Measurements from ENCODE around the gene MLYCD.

MLYCD gene

DNA sequence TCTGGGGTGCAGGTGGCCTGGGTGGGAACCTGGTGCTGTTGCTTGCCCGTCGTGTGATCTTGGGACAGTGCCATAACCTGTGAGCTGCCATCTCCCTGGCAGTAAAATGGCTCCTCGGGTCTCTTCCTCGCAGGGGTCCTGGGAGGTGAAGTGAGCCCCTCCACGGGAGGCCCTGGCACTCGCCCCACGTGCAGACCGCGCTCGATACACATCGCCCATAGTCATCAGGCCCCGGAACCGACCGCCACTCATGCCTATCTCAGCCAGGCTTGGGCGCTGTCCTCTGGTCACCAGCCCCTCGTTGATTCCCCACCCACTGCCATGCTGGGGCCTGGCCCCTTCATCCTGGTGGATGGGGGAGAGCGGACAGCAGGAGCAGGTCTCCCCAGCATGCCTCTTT, 32.6 kb downstream of the MLYCD start:
- no peak overlapping the region for H3K27ac ChIP-seq (ENCODE audit: low read depth, low read length)
- H3K4me1 ChIP-seq (ENCODE audit: control insufficient read depth in 5 of 5, insufficient read depth in 5 of 5, low read length in 5 of 5), result peaks cover 0 to 6% (median 6%) of the 10 kb centered on the region in 5 donors
- H3K4me3 ChIP-seq (ENCODE audit: low read depth in 1 of 5, low read length in 5 of 5), result no peak overlapping the region
- no peaks in the 10 kb centered on the region for H3K9me3 ChIP-seq (ENCODE audit: control insufficient read depth in 5 of 5, low read length in 5 of 5)
- H3K27me3 ChIP-seq (ENCODE audit: control insufficient read depth in 5 of 5, insufficient read depth in 4 of 5, low read length in 5 of 5), result peaks cover 0 to 14% (median 3%) of the 10 kb centered on the region in 5 donors
- no peak overlapping the region for H3K9ac ChIP-seq (ENCODE audit: low read length in 5 of 5)
- peaks cover 0 to 6% (median 0%) of the 10 kb centered on the region in 5 donors for H3K36me3 ChIP-seq (ENCODE audit: control insufficient read depth in 5 of 5, insufficient read depth in 5 of 5, low read length in 5 of 5)

GRCh38 chr16:83932304-83932703, 33.4 kb downstream of the MLYCD start:
- Histone ChIP-seq H3K9ac (ENCODE audit: low read length in 5 of 5) (no peak overlapping the region), H3K4me3 (ENCODE audit: low read depth in 1 of 5, low read length in 5 of 5) (no peak overlapping the region), H3K9me3 (ENCODE audit: control insufficient read depth in 5 of 5, low read length in 5 of 5) (no peaks in the 10 kb centered on the region)

GRCh38 chr16:83932955-83933673, 34.2 kb downstream of the MLYCD start:
- Histone ChIP-seq H3K27me3 (ENCODE audit: control insufficient read depth in 5 of 5, insufficient read depth in 4 of 5, low read length in 5 of 5) (peaks cover 0 to 14% (median 3%) of the 10 kb centered on the region in 5 donors), H3K4me1 (ENCODE audit: control insufficient read depth in 5 of 5, insufficient read depth in 5 of 5, low read length in 5 of 5) (no peaks in the 10 kb centered on the region), H3K27ac (ENCODE audit: low read depth, low read length) (no peak overlapping the region), H3K4me3 (ENCODE audit: low read depth in 1 of 5, low read length in 5 of 5) (no peak overlapping the region), H3K9ac (ENCODE audit: low read length in 5 of 5) (no peak overlapping the region), H3K36me3 (ENCODE audit: control insufficient read depth in 5 of 5, insufficient read depth in 5 of 5, low read length in 5 of 5) (peaks cover 0 to 6% (median 2%) of the 10 kb centered on the region in 5 donors), H3K9me3 (ENCODE audit: control insufficient read depth in 5 of 5, low read length in 5 of 5) (no peaks in the 10 kb centered on the region)

More at GRCh38 chr16:83932304-83932703, 33.4 kb downstream of the MLYCD start:
- Histone ChIP-seq H3K27me3 (ENCODE audit: control insufficient read depth in 5 of 5, insufficient read depth in 4 of 5, low read length in 5 of 5) (peaks cover 0 to 14% (median 3%) of the 10 kb centered on the region in 5 donors), H3K27ac (ENCODE audit: low read depth, low read length) (no peak overlapping the region), H3K36me3 (ENCODE audit: control insufficient read depth in 5 of 5, insufficient read depth in 5 of 5, low read length in 5 of 5) (peaks cover 0 to 6% (median 0%) of the 10 kb centered on the region in 5 donors), H3K4me1 (ENCODE audit: control insufficient read depth in 5 of 5, insufficient read depth in 5 of 5, low read length in 5 of 5) (no peaks in the 10 kb centered on the region)

DNA sequence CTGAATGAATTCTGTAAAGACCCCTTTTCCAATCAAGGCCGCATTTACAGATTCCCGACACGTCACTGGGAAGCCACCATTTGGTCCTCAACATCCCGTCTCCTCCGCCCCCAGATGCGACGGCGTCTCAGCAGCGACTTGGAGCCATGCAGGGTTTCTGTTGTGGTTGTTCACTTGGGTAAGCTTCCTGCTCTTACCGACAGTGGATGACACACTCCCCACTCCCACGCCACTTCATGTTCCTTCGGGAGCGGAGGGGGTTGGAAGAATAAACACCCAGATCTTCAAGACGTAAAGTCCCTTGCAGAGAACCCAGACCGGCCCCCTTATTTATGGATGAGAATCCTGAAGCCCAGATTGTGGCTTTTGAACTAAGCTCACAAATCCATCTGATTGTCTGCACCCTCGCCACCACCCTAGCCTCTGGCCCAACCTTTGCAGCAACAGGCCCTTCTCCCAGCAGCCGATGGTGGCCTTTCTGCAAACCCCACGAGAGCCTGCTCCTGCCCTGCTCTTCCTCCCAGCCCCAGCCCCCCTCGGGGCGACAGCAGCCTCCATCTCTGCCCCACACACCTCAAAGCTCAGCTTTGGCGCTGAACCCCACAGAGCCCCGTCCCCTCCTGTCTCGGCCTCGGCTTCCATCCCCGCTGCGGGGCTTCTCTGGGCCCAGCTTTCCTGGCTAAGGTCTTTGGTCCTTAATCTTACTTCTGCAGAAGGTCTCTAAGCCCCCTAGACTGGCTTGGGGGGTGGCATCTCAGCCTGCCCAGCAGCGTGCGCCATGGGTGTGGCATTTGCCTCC, 35.2 kb downstream of the MLYCD start:
- no peak overlapping the region for H3K27ac ChIP-seq (ENCODE audit: low read depth, low read length)
- no peak overlapping the region for H3K4me3 ChIP-seq (ENCODE audit: low read depth in 1 of 5, low read length in 5 of 5)
- H3K27me3 ChIP-seq (ENCODE audit: control insufficient read depth in 5 of 5, insufficient read depth in 4 of 5, low read length in 5 of 5), result peaks cover 0 to 14% (median 3%) of the 10 kb centered on the region in 5 donors
- no peak overlapping the region for H3K9ac ChIP-seq (ENCODE audit: low read length in 5 of 5)
- peaks cover 0 to 2% (median 0%) of the 10 kb centered on the region in 5 donors for H3K36me3 ChIP-seq (ENCODE audit: control insufficient read depth in 5 of 5, insufficient read depth in 5 of 5, low read length in 5 of 5)
- H3K9me3 ChIP-seq (ENCODE audit: control insufficient read depth in 5 of 5, low read length in 5 of 5), result no peaks in the 10 kb centered on the region
- H3K4me1 ChIP-seq (ENCODE audit: control insufficient read depth in 5 of 5, insufficient read depth in 5 of 5, low read length in 5 of 5), result peaks cover 0 to 2% (median 0%) of the 10 kb centered on the region in 5 donors

DNA sequence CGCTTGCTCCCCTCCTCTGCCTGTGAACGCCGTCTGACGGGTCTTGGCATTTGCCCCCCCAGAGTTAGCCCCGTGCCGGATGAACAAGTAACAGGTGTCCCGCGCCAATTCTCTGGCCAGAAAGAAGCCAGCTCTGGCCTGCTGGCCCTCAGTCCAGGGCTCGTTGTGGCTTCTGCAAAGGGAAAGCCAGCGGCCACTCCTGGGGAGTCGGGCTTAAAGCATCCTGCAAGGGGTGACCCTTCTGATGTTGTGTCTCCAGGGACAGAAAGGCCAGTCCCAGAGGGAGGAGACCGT, 35.7 kb downstream of the MLYCD start:
- peaks cover 0 to 7% (median 0%) of the 10 kb centered on the region in 5 donors for H3K4me1 ChIP-seq (ENCODE audit: control insufficient read depth in 5 of 5, insufficient read depth in 5 of 5, low read length in 5 of 5)
- H3K36me3 ChIP-seq (ENCODE audit: control insufficient read depth in 5 of 5, insufficient read depth in 5 of 5, low read length in 5 of 5), result peaks cover 0 to 2% (median 0%) of the 10 kb centered on the region in 5 donors
- H3K27me3 ChIP-seq (ENCODE audit: control insufficient read depth in 5 of 5, insufficient read depth in 4 of 5, low read length in 5 of 5), result peaks cover 0 to 14% (median 3%) of the 10 kb centered on the region in 5 donors
- H3K9me3 ChIP-seq (ENCODE audit: control insufficient read depth in 5 of 5, low read length in 5 of 5), result no peaks in the 10 kb centered on the region
- no peak overlapping the region for H3K4me3 ChIP-seq (ENCODE audit: low read depth in 1 of 5, low read length in 5 of 5)
- H3K27ac ChIP-seq (ENCODE audit: low read depth, low read length), result no peak overlapping the region
- H3K9ac ChIP-seq (ENCODE audit: low read length in 5 of 5), result no peak overlapping the region

- Histone ChIP-seq H3K4me3 (ENCODE audit: low read depth in 1 of 5, low read length in 5 of 5) (no peak overlapping the region), H3K9me3 (ENCODE audit: control insufficient read depth in 5 of 5, low read length in 5 of 5) (no peaks in the 10 kb centered on the region), H3K27ac (ENCODE audit: low read depth, low read length) (no peak overlapping the region), H3K4me1 (ENCODE audit: control insufficient read depth in 5 of 5, insufficient read depth in 5 of 5, low read length in 5 of 5) (peaks cover 0 to 8% (median 0%) of the 10 kb centered on the region in 5 donors), H3K36me3 (ENCODE audit: control insufficient read depth in 5 of 5, insufficient read depth in 5 of 5, low read length in 5 of 5) (peaks cover 0 to 2% (median 0%) of the 10 kb centered on the region in 5 donors), H3K9ac (ENCODE audit: low read length in 5 of 5) (no peak overlapping the region), H3K27me3 (ENCODE audit: control insufficient read depth in 5 of 5, insufficient read depth in 4 of 5, low read length in 5 of 5) (peaks cover 0 to 14% (median 3%) of the 10 kb centered on the region in 5 donors)
These were observed 36.3 kb downstream of the MLYCD start for GRCh38 chr16:83935005-83935857.

DNA sequence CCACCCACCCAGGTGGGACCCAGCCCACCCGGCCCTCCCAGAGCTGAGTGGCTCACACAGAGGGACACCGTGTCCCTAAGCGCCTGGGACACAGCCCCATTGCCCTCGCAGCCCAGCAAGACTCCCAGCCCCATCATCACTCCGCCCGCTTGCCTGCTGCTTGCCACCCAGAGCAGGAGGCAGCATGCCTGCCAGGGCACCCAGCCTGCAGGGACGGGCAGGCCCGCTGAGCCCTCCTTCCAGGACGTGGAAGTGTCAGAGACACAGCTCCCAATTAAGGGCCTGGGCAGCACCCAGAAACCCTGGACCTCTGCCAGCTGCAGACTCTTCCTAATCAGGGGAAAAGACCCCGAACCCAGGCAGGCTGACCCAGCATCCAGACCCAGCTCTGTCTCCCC, 36.9 kb downstream of the MLYCD start:
- H3K9ac ChIP-seq (ENCODE audit: low read length in 5 of 5), result no peak overlapping the region
- peaks cover 0 to 14% (median 3%) of the 10 kb centered on the region in 5 donors for H3K27me3 ChIP-seq (ENCODE audit: control insufficient read depth in 5 of 5, insufficient read depth in 4 of 5, low read length in 5 of 5)
- peaks cover 0 to 2% (median 0%) of the 10 kb centered on the region in 5 donors for H3K36me3 ChIP-seq (ENCODE audit: control insufficient read depth in 5 of 5, insufficient read depth in 5 of 5, low read length in 5 of 5)
- H3K27ac ChIP-seq (ENCODE audit: low read depth, low read length), result no peak overlapping the region
- no peak overlapping the region for H3K4me3 ChIP-seq (ENCODE audit: low read depth in 1 of 5, low read length in 5 of 5)
- peaks cover 0 to 8% (median 0%) of the 10 kb centered on the region in 5 donors for H3K4me1 ChIP-seq (ENCODE audit: control insufficient read depth in 5 of 5, insufficient read depth in 5 of 5, low read length in 5 of 5)
- H3K9me3 ChIP-seq (ENCODE audit: control insufficient read depth in 5 of 5, low read length in 5 of 5), result no peaks in the 10 kb centered on the region

DNA sequence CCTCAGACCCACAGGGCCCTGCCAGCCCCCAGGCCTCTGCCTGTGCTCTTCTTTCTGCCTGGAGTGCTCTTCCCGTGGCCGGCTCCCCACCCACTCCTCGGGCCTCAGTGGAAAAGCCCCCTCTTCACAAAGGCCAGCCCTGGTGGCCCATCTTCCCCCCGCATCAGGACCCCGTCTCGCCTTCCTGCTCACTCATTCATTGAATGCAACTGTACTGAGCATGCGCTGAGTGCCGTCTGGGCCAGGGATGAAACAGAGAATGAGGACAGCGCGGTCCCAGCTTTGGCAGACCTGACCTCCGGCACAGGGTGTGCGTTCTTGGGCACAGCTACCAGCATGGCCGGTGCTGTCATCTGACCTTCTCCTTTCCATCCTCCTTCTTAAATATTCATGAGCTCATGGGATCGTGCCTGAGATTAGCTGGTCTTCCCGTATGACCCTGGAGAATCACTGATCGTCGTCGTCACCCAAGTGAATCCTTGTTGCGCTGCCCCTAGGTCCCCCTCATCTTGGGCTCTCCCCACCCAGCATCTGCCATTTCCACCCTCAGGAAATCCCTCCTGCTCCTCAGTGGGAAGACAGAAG, 37.8 kb downstream of the MLYCD start:
- peaks cover 0 to 8% (median 0%) of the 10 kb centered on the region in 5 donors for H3K4me1 ChIP-seq (ENCODE audit: control insufficient read depth in 5 of 5, insufficient read depth in 5 of 5, low read length in 5 of 5)
- no peak overlapping the region for H3K9ac ChIP-seq (ENCODE audit: low read length in 5 of 5)
- H3K36me3 ChIP-seq (ENCODE audit: control insufficient read depth in 5 of 5, insufficient read depth in 5 of 5, low read length in 5 of 5), result peaks cover 0 to 2% (median 0%) of the 10 kb centered on the region in 5 donors
- no peak overlapping the region for H3K4me3 ChIP-seq (ENCODE audit: low read depth in 1 of 5, low read length in 5 of 5)
- peaks cover 0 to 14% (median 3%) of the 10 kb centered on the region in 5 donors for H3K27me3 ChIP-seq (ENCODE audit: control insufficient read depth in 5 of 5, insufficient read depth in 4 of 5, low read length in 5 of 5)
- no peaks in the 10 kb centered on the region for H3K9me3 ChIP-seq (ENCODE audit: control insufficient read depth in 5 of 5, low read length in 5 of 5)
- H3K27ac ChIP-seq (ENCODE audit: low read depth, low read length), result no peak overlapping the region

GRCh38 chr16:83937267-83937666, 38.4 kb downstream of the MLYCD start:
- H3K4me1 ChIP-seq (ENCODE audit: control insufficient read depth in 5 of 5, insufficient read depth in 5 of 5, low read length in 5 of 5), result peaks cover 0 to 8% (median 0%) of the 10 kb centered on the region in 5 donors
- H3K9me3 ChIP-seq (ENCODE audit: control insufficient read depth in 5 of 5, low read length in 5 of 5), result no peaks in the 10 kb centered on the region
- H3K36me3 ChIP-seq (ENCODE audit: control insufficient read depth in 5 of 5, insufficient read depth in 5 of 5, low read length in 5 of 5), result peaks cover 0 to 2% (median 0%) of the 10 kb centered on the region in 5 donors
- H3K9ac ChIP-seq (ENCODE audit: low read length in 5 of 5), result no peak overlapping the region
- H3K4me3 ChIP-seq (ENCODE audit: low read depth in 1 of 5, low read length in 5 of 5), result no peak overlapping the region
- no peak overlapping the region for H3K27ac ChIP-seq (ENCODE audit: low read depth, low read length)
- peaks cover 0 to 14% (median 3%) of the 10 kb centered on the region in 5 donors for H3K27me3 ChIP-seq (ENCODE audit: control insufficient read depth in 5 of 5, insufficient read depth in 4 of 5, low read length in 5 of 5)
